AG10803 (cell line): ENCODE results near the gene SGPP2.

Experiments
- DNase-seq: peaks from one replicate; pipeline ENCODE4 v3.0.0; 2010; ENCODE audit warnings: low read depth
- H3K4me3 ChIP-seq: 2 replicates; pipeline ENCODE4 v1.5.1; 2011; ENCODE audit warnings: mild to moderate bottlenecking, low read length, control low read depth
- TF ChIP-seq, protein P1 (sequence below): conservative IDR thresholded peaks from 2 replicates; pipeline ENCODE4 v1.5.1; 2011; ENCODE audit warnings: mild to moderate bottlenecking, low read length, control low read depth, inconsistent platforms

SGPP2 gene

DNA sequence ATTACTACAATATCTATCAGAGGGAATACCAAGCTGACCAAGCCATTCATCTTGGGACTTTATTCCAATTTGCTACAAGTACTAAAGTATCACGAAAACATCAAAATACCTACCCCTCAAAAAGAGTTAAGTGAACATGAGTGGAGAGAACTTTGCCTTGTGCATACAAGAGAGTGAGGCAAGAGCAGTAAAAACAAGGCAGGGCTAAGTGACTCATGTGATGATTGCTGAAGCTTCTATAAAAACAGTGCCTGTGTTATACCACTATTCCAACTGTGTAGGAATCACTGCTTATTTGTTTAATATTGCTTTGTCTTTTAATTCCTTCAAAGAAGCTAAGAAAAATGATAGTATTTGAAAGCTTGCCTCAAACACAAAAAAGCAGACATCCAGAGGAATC is 170.3 kb downstream of the SGPP2 start:
- no peak overlapping the region for H3K4me3 ChIP-seq
- DNase-seq = peak; percentile 69
- TF ChIP-seq, protein P1, sequence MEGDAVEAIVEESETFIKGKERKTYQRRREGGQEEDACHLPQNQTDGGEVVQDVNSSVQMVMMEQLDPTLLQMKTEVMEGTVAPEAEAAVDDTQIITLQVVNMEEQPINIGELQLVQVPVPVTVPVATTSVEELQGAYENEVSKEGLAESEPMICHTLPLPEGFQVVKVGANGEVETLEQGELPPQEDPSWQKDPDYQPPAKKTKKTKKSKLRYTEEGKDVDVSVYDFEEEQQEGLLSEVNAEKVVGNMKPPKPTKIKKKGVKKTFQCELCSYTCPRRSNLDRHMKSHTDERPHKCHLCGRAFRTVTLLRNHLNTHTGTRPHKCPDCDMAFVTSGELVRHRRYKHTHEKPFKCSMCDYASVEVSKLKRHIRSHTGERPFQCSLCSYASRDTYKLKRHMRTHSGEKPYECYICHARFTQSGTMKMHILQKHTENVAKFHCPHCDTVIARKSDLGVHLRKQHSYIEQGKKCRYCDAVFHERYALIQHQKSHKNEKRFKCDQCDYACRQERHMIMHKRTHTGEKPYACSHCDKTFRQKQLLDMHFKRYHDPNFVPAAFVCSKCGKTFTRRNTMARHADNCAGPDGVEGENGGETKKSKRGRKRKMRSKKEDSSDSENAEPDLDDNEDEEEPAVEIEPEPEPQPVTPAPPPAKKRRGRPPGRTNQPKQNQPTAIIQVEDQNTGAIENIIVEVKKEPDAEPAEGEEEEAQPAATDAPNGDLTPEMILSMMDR = no peak

DNA sequence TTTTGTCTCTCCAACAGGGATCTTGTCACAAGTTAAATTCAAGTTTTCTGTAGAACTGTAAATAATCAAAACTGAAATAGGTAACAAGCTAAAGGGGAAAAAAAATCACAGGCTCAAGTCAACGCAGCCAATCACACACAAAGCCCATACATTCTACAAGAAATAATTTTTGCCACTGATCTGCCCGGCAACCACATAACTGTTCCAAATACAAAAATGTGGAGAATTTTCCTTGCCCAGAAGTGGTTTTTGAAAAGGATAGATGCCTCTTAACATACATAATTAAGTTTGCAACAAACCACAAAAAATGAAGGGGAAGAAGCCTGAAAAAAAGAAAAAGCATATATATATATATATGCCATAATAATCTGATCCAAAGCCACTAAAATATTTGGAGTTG is 171.2 kb downstream of the SGPP2 start:
- TF ChIP-seq, protein P1 = no peak
- H3K4me3 ChIP-seq = no peak overlapping the region
- no peak for DNase-seq

DNA sequence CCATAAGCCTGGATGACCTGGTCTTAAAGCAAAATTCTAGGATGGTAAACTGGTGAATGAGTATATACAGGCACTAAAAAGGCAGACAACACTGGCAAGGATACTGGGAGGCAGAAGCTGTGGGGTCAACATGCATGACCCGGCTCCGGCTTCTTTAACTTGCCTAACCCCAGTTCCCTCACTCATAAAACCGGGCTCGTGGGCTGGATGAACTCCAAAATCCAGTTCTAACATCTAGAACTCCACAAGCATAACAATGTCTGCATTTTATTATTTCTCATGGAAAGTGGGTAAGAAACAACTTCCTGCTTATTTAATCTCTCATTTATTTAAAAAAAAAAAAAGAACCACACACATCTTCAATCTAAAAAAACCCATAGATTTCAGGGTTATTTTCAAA is 174.3 kb downstream of the SGPP2 start:
- TF ChIP-seq, protein P1 = no peak
- DNase-seq = no peak
- no peak overlapping the region for H3K4me3 ChIP-seq

DNA sequence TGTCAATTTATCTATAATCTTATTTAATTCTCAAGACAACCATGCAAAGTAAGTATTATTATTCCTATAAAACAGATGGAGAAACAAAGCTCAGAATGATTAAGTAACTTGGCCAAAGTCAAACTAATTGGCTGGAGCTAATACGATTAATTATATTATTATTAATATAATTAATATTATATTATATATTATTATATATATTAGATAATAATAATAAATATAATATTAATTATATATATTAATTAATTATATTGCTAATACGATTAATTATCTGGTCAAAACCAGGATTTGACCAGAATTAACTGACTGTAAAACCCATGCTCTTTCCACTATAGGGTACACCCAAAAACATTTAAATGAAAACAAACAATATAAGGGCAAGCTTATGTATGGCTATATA is 179.2 kb downstream of the SGPP2 start:
- DNase-seq = no peak
- TF ChIP-seq, protein P1 = no peak

DNA sequence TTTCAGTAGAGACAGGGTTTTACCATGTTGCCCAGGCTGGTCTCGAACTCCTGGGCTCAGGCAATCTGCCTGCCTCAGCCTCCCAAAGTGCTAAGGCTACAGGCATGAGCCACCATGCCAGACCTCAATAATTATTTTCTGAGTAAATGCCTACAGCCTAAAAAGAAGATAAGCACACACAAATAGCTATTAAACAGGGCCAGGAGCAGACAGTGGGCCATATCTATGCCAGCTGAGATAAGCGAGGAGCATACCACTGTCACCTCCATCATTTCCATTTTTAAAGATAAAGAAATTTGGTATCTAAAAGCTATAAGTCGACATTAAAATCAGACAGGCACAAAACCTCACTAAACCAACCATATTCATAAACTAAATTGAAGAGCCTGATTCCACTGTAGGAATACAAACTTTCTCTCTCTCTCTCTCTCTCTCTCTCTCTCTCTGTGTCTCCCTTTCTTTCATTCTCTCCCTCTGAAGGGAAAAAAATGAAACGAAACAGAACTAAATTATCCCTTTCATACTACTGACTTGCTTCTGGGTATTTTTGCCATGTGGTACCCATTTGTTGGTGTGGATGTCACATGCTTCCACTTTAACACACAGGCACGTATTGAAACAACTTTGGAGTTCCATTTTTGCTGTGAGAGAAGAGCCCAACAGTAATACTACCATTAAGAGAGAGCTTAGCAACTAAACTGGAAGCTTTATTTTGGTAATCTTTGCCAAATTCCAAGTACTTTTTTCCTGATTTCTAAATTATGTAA is 180.6 kb downstream of the SGPP2 start:
- no peak overlapping the region for H3K4me3 ChIP-seq
- DNase-seq = peak; percentile 47
- TF ChIP-seq, protein P1 = no peak

More for the DNA sequence above, 179.2 kb downstream of the SGPP2 start:
- no peak overlapping the region for H3K4me3 ChIP-seq

DNA sequence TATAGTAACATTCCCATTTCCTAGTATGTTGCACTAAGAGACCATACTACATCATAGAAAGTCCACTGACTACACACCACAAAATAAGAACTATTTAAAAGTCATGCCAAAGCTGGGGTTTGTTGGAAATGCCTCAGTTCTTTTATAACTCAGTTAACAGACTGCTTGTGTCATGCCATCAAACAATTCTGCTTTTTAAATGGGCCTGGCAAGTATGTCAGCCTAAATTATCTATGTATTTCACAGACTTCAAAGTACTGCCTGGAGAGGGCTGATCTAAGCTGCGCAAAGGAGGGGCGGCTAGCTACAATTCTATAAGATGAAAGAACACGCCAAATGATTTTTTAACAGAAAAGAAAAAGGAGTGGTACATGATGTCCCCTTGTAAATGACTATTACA is 182.0 kb downstream of the SGPP2 start:
- no peak overlapping the region for H3K4me3 ChIP-seq
- peak; percentile 45 for DNase-seq
- TF ChIP-seq, protein P1 = no peak

DNA sequence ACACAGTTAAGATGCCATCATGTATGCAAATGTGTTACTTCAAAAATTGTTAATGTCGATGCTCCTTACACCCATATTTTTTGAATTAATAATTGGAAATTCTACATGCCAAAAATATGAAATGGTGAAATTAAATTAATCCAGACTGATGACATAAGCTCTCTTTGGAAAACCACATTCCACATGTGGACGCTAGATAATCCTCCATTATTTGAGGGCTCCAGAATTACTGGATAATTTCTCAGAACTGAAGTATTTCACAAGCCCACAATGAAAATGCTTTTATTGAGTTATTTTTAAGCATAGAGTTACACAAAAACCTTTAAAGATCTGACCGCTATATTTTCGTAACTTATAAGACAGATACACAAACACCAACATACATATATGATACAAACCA is 183.7 kb downstream of the SGPP2 start:
- no peak overlapping the region for H3K4me3 ChIP-seq
- peak; percentile 48 for DNase-seq
- TF ChIP-seq, protein P1 = no peak
